Activated T-helper 1 cell treated with anti-CD3 and anti-CD28 coated beads, Interleukin-12 subunit alpha, Interleukin-12 subunit beta, Interleukin-2, Interleukin-4 antibody, amounts not matched to agents 30 ng/mL and 10 ng/mL and 1 ng/mL, durations not matched to agents 14 hours and 24 hours and 36 hours (primary cell): ENCODE results near the gene MATCAP1. TPM values are rescaled to one million over a fixed set of nuclear protein-coding genes. Genes with fewer than 3 reads are reported as not detected.

ENCODE experiments used
- DNase-seq: peaks from one replicate; pipeline ENCODE4 v3.0.0; 2021; ENCODE audit warnings: low spot score
- H3K27ac Mint-ChIP-seq: one replicate; pipeline ENCODE4 v1.8.0; 2021; ENCODE audit warnings: mild to moderate bottlenecking, mixed read lengths
- H3K27me3 Mint-ChIP-seq: one replicate; pipeline ENCODE4 v1.8.0; 2022; ENCODE audit warnings: mild to moderate bottlenecking, moderate library complexity, mixed read lengths; ENCODE audit not compliant: insufficient read depth
- H3K36me3 Mint-ChIP-seq: one replicate; pipeline ENCODE4 v1.8.0; 2021; ENCODE audit warnings: low read depth, mixed read lengths
- H3K4me1 Mint-ChIP-seq: one replicate; pipeline ENCODE4 v1.8.0; 2021; ENCODE audit warnings: low read depth, mixed read lengths
- H3K4me3 Mint-ChIP-seq: one replicate; pipeline ENCODE4 v1.8.0; 2021; ENCODE audit warnings: mild to moderate bottlenecking, moderate library complexity, mixed read lengths
- H3K9me3 Mint-ChIP-seq: one replicate; pipeline ENCODE4 v1.8.0; 2021; ENCODE audit warnings: mixed read lengths
- intact Hi-C: fragments of 100-400 bp; cut with micrococcal nuclease; formaldehyde crosslinking; loops from one replicate; pipeline ENCODE4 v1.15.1; 2024
- total RNA-seq: library from RNA; stranded (reverse); gene quantifications from 2 replicates; pipeline ENCODE4 v1.2.3, GENCODE V29; 2022

MATCAP1 gene
- total RNA-seq, 1 donor from 2014 or later, result 48.2 TPM

DNA sequence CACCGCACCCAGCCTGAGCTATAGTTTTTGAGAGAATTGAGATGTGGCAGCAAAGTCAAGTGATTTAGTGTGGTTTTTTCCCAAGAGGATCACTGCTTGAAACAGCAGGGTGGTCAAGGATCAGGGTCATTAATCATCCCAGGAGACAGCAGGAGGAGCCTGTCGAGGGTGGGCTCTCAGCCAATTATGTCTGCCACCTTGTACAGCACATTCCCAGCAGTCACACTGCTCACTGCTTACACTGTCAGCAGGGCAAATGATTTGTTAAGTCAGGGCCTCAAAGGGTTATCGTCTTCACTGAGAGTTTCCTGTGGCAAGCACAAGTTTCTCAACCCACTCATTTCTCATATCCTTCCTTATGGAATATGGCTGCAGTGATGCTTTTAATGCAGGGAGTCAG is 46.2 kb downstream of the MATCAP1 start:
- no peaks in the 10 kb centered on the region for H3K4me1 Mint-ChIP-seq
- no peaks in the 10 kb centered on the region for H3K9me3 Mint-ChIP-seq
- H3K4me3 Mint-ChIP-seq, result no peak overlapping the region
- intact Hi-C loops, result no loop called here
- H3K27ac Mint-ChIP-seq, result no peak overlapping the region
- no peaks in the 10 kb centered on the region for H3K27me3 Mint-ChIP-seq
- H3K36me3 Mint-ChIP-seq, result peaks cover 29% of the 10 kb centered on the region
- DNase-seq, result no peak

DNA sequence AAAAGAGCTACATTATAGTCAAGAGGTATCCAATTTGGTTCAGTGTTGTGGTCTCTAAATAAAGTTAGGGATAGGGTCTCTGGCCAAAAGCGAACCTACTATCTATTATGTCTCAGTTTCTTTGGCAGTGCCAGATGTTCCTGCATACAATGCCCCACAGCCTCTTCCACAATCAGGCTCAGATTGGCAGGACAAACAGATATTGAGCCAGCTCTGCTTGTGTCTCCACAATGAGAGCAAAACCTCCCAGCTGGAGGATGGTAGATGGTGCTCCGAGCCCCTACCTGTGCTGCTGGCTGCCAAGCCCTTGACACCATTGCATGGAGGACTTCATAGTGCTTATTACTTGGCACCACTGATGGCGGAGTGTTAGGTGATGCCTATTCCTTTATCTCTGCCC is 54.3 kb downstream of the MATCAP1 start:
- peaks cover 5% of the 10 kb centered on the region for H3K4me1 Mint-ChIP-seq
- peaks cover 23% of the 10 kb centered on the region for H3K36me3 Mint-ChIP-seq
- no peaks in the 10 kb centered on the region for H3K9me3 Mint-ChIP-seq
- no peak overlapping the region for H3K4me3 Mint-ChIP-seq
- no peak overlapping the region for H3K27ac Mint-ChIP-seq
- H3K27me3 Mint-ChIP-seq, result no peaks in the 10 kb centered on the region
- intact Hi-C loops, result no loop called here
- no peak for DNase-seq

DNA sequence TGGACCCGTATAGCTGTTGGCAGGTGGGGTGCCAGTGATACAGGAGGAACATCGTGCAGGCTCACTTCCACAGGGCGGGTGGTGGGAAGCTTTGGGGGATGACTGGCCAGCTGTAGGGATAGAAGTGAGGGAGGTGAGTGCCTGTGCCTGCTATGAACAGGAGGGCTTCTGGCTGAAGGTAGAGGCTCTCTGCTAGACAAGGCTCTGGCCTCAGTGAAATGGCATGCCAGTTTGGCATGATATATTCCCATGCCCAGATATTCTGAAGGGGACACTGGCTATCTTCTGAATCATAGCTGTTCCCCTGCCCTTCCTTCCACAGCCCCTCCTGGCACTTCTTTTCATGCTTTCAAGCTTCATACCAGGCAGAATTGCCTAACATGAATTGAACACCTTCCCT is 54.9 kb downstream of the MATCAP1 start:
- no peaks in the 10 kb centered on the region for H3K27me3 Mint-ChIP-seq
- intact Hi-C loops, result no loop called here
- no peak overlapping the region for H3K27ac Mint-ChIP-seq
- H3K4me1 Mint-ChIP-seq, result peaks cover 5% of the 10 kb centered on the region
- DNase-seq, result no peak
- peaks cover 23% of the 10 kb centered on the region for H3K36me3 Mint-ChIP-seq
- no peaks in the 10 kb centered on the region for H3K9me3 Mint-ChIP-seq
- H3K4me3 Mint-ChIP-seq, result no peak overlapping the region

DNA sequence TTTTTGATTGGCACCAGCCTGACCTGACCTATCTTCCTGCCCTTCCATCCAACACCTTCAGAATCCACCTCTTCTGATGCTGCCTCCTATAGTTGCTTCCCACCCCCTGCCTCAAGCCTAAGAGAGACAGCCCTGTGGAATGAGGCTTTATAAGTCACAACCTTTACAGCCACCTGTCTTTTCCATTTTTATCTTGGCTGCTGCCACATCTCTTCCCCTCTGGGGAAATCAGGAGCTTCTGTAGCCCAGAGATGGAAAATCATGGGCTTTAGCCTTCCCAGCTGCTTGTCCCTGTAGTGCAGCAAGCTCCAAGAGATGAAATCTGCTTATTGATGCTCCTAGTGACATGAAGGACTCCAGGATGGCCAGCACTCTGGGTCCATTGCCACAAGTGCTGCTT is 55.3 kb downstream of the MATCAP1 start:
- Mint-ChIP-seq H3K4me1 (peaks cover 5% of the 10 kb centered on the region), H3K4me3 (no peak overlapping the region), H3K9me3 (no peaks in the 10 kb centered on the region), H3K36me3 (peaks cover 27% of the 10 kb centered on the region), H3K27ac (no peak overlapping the region), H3K27me3 (no peaks in the 10 kb centered on the region)
- DNase-seq, result no peak
- intact Hi-C loops, result no loop called here

Other genes with a start within 250 kb of the MATCAP1 start
- gene CIAO2B, start 249.6 kb downstream of the MATCAP1 start, total RNA-seq, result 162 and 164 TPM in 2 replicates
- 34.3 and 36.6 TPM in 2 replicates for gene CES2, start 248.4 kb downstream of the MATCAP1 start, total RNA-seq
- 5.6 and 7.3 TPM in 2 replicates for gene CES3, start 222.7 kb downstream of the MATCAP1 start, total RNA-seq
- gene CES4A, start 195.4 kb downstream of the MATCAP1 start, total RNA-seq, result 33.2 and 34.2 TPM in 2 replicates
- 171 and 175 TPM in 2 replicates for gene CBFB, start 154.8 kb downstream of the MATCAP1 start, total RNA-seq
- gene PHAF1, start 74.0 kb downstream of the MATCAP1 start, total RNA-seq, result 20.5 and 20.6 TPM in 2 replicates
- 6.2 TPM in 2 replicates for gene B3GNT9, start 33.0 kb downstream of the MATCAP1 start, total RNA-seq
- 29.0 TPM in 2 replicates for gene TRADD, start 24.1 kb downstream of the MATCAP1 start, total RNA-seq
- 19.3 and 22.4 TPM in 2 replicates for gene FBXL8, start 24.0 kb downstream of the MATCAP1 start, total RNA-seq
- gene HSF4, start 19.2 kb downstream of the MATCAP1 start, total RNA-seq, result 30.3 and 36.8 TPM in 2 replicates
- 19.0 and 22.9 TPM in 2 replicates for gene NOL3, start 13.4 kb downstream of the MATCAP1 start, total RNA-seq
- gene EXOC3L1, start 6.2 kb upstream of the MATCAP1 start, total RNA-seq, result 0.34 TPM in 1 of 2 replicates, not detected in the other
- gene E2F4, start 8.2 kb upstream of the MATCAP1 start, total RNA-seq, result 174 and 181 TPM in 2 replicates
- 8.5 and 9.0 TPM in 2 replicates for gene ELMO3, start 15.2 kb upstream of the MATCAP1 start, total RNA-seq
- gene TMEM208, start 43.2 kb upstream of the MATCAP1 start, total RNA-seq, result 68.5 and 72.4 TPM in 2 replicates
- 116 and 119 TPM in 2 replicates for gene FHOD1, start 63.5 kb upstream of the MATCAP1 start, total RNA-seq
- gene SLC9A5, start 65.0 kb upstream of the MATCAP1 start, total RNA-seq, result 5.1 TPM in 2 replicates
- 39.6 and 42.3 TPM in 2 replicates for gene PLEKHG4, start 95.6 kb upstream of the MATCAP1 start, total RNA-seq
- gene KCTD19, start 142.8 kb upstream of the MATCAP1 start, total RNA-seq, result 0.22 and 0.62 TPM in 2 replicates
- gene LRRC36, start 142.9 kb upstream of the MATCAP1 start, total RNA-seq, result 0.22 and 0.23 TPM in 2 replicates
- gene TPPP3, start 209.5 kb upstream of the MATCAP1 start, total RNA-seq, result not detected in 2 replicates
- 0.76 and 0.88 TPM in 2 replicates for gene ZDHHC1, start 232.5 kb upstream of the MATCAP1 start, total RNA-seq
- 3.6 and 5.0 TPM in 2 replicates for gene HSD11B2, start 247.2 kb upstream of the MATCAP1 start, total RNA-seq